Measurements from ENCODE around the gene VRK2.
"Not testable (repeated sequence)": the region's sequence is repeated elsewhere in the genome, so short reads cannot be mapped to it uniquely, and the experiment has no call there.

DNA sequence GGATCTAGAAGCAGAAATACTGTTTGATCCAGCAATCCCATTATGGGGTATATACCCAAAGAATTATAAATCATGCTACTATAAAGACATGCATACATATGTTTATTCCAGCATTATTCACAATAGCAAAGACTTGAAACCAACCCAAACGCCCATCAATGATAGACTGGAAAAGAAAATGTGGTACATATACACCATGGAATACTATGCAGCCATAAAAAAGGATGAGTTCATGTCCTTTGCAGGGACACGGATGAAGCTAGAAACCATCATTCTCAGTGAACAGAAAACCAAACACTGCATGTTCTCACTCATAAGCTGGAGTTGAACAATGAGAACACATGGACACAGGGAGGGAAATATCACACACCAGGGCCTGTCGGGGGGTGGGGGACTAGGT, 133.6 kb downstream of the VRK2 start:
- TF ChIP-seq, protein P1, sequence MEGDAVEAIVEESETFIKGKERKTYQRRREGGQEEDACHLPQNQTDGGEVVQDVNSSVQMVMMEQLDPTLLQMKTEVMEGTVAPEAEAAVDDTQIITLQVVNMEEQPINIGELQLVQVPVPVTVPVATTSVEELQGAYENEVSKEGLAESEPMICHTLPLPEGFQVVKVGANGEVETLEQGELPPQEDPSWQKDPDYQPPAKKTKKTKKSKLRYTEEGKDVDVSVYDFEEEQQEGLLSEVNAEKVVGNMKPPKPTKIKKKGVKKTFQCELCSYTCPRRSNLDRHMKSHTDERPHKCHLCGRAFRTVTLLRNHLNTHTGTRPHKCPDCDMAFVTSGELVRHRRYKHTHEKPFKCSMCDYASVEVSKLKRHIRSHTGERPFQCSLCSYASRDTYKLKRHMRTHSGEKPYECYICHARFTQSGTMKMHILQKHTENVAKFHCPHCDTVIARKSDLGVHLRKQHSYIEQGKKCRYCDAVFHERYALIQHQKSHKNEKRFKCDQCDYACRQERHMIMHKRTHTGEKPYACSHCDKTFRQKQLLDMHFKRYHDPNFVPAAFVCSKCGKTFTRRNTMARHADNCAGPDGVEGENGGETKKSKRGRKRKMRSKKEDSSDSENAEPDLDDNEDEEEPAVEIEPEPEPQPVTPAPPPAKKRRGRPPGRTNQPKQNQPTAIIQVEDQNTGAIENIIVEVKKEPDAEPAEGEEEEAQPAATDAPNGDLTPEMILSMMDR (conservative IDR thresholded peaks at IDR 0.05 in 1 of 2, IDR thresholded peaks at IDR 0.05 in 1 of 2; ENCODE audit: extremely low read depth in 1 of 2, insufficient read depth in 1 of 2, low read depth in 1 of 2, low read length in 2 of 2), result not testable (repeated sequence)
- not testable (repeated sequence) for TF ChIP-seq EZH2 (IDR thresholded peaks at IDR 0.05; ENCODE audit: borderline replicate concordance, low read length)
